HepG2 (cell line): ENCODE measurements around the gene CLEC20A. TPM values are rescaled to one million over a fixed set of nuclear protein-coding genes. Genes with fewer than 3 reads are reported as not detected.

ENCODE experiments used
- ATAC-seq: fragments of 200-7000 bp; cut with Tn5 transposase; 3 replicates; pipeline ENCODE4 v1.9.1; 2020; ENCODE audit warnings: mild to moderate bottlenecking, moderate library complexity
- BruUV-seq: library from RNA; stranded (reverse); fragments of 400-500 nt; replicated peaks from 2 replicates; lab custom pipeline; 2021; lab: Mats Ljungman, UMichigan
- CTCF ChIA-PET: fragments of 300-600 bp; formaldehyde crosslinking; extraction: SDS; loops from one replicate; lab custom pipeline; 2021; ENCODE audit warnings: low total read pairs, inconsistent platforms, low intra/inter-chr PET ratio; lab: Yijun Ruan, JAX
- POLR2A ChIA-PET: fragments of 350-600 bp; sonication (Branson Sonifier 250); formaldehyde crosslinking; loops from one replicate; lab custom pipeline; 2020; ENCODE audit warnings: antibody characterized with exemption, inconsistent platforms; lab: Yijun Ruan, JAX
- DNase-seq: peaks from one replicate; pipeline ENCODE4 v3.0.0-alpha.2; 2015; ENCODE audit warnings: low spot score
- FAIRE-seq: peaks from 3 replicates; lab custom pipeline; 2011; peaks lifted over from hg19 to GRCh38; lab: Jason Lieb, UNC
- H2AFZ ChIP-seq: one replicate; pipeline ENCODE4 v1.6.1; 2011; ENCODE audit warnings: low read length, inconsistent platforms
- H3K27ac ChIP-seq: fragments of 300-600 bp; 3 replicates; pipeline ENCODE4 v1.8.0; 2011; ENCODE audit warnings: mixed run types, mild to moderate bottlenecking, mixed read lengths, low read length, inconsistent platforms; ENCODE audit not compliant: insufficient read depth; ENCODE audit errors: extremely low read length
- H3K27me3 ChIP-seq, 2 experiments: fragments of 200-600 bp in 1 of 2; 2 replicates in 1 of 2; 3 replicates in 1 of 2; pipeline versions ENCODE4 v1.6.0 to v1.8.0; 2011; ENCODE audit warnings: low read length in 2 of 2, mild to moderate bottlenecking in 2 of 2, moderate library complexity in 2 of 2, inconsistent platforms in 1 of 2; ENCODE audit not compliant: insufficient read depth in 2 of 2, control insufficient read depth in 1 of 2
- H3K36me3 ChIP-seq, 2 experiments: fragments of 200-600 bp in 1 of 2; replicated peaks in 1 of 2; 2 replicates in 1 of 2; 3 replicates in 1 of 2; pipeline versions ENCODE4 v1.5.1 to v1.8.0; 2011; ENCODE audit warnings: low read length in 2 of 2, inconsistent platforms in 1 of 2; ENCODE audit not compliant: insufficient read depth in 2 of 2, control insufficient read depth in 1 of 2
- H3K4me1 ChIP-seq: 2 replicates; pipeline ENCODE4 v1.5.1; 2012; ENCODE audit warnings: low read length, inconsistent platforms; ENCODE audit not compliant: insufficient read depth
- H3K4me2 ChIP-seq: 2 replicates; pipeline ENCODE4 v1.6.0; 2011; ENCODE audit warnings: low read depth, low read length, inconsistent platforms
- H3K4me3 ChIP-seq, 3 experiments: fragments of 200-600 bp in 1 of 3; sonication (generic), shearing (Covaris generic) in 1 of 3; replicated peaks in 1 of 3; 2 replicates each; pipeline ENCODE4 v1.5.1; 2011 to 2016; ENCODE audit warnings: low read length in 3 of 3, inconsistent platforms in 2 of 3, low read depth in 2 of 3, mild to moderate bottlenecking in 2 of 3, control low read depth in 1 of 3, mixed read lengths in 1 of 3; ENCODE audit not compliant: insufficient read depth in 1 of 3
- H3K79me2 ChIP-seq: one replicate; pipeline ENCODE4 v1.6.1; 2011; ENCODE audit warnings: low read length, inconsistent platforms; ENCODE audit not compliant: insufficient read depth
- H3K9ac ChIP-seq: 2 replicates; pipeline ENCODE4 v1.6.0; 2011; ENCODE audit warnings: mild to moderate bottlenecking, low read depth, low read length, inconsistent platforms; ENCODE audit not compliant: insufficient read depth
- H3K9me3 ChIP-seq: 2 replicates; pipeline ENCODE4 v1.5.1; 2012; ENCODE audit warnings: mild to moderate bottlenecking, low read length
- H4K20me1 ChIP-seq: 2 replicates; pipeline ENCODE4 v1.6.0; 2011; ENCODE audit warnings: inconsistent platforms, mild to moderate bottlenecking, low read length, moderate library complexity; ENCODE audit not compliant: insufficient read depth
- ASH2L ChIP-seq: fragments of 300-600, 200-600 bp; sonication (generic); IDR thresholded peaks from 2 replicates; pipeline ENCODE4 v1.7.0; 2017; ENCODE audit warnings: low read depth, mild to moderate bottlenecking, moderate library complexity, mixed read lengths, low read length; ENCODE audit not compliant: insufficient read length
- CEBPG ChIP-seq: IDR thresholded peaks from 2 replicates; pipeline ENCODE4 v1.6.1; 2016
- POGK ChIP-seq: sonication (generic); formaldehyde crosslinking; conservative IDR thresholded peaks from 2 replicates; pipeline ENCODE4 v1.8.0; 2022; ENCODE audit warnings: mild to moderate bottlenecking, moderate library complexity, missing genetic modification reagents
- TAF15 ChIP-seq: fragments of 200-400 bp; formaldehyde crosslinking; IDR thresholded peaks from one replicate; pipeline ENCODE4 v1.6.1; 2018; ENCODE audit warnings: mild to moderate bottlenecking, low read depth, low read length; ENCODE audit not compliant: poor library complexity, severe bottlenecking
- ZBTB8A ChIP-seq: sonication (generic); formaldehyde crosslinking; IDR thresholded peaks from 2 replicates; pipeline ENCODE4 v1.4.0; 2020; ENCODE audit warnings: mild to moderate bottlenecking, low read depth, missing genetic modification reagents, borderline replicate concordance
- ZNF362 ChIP-seq: sonication (generic); formaldehyde crosslinking; IDR thresholded peaks from 2 replicates; pipeline ENCODE4 v1.4.0; 2020; ENCODE audit warnings: missing genetic modification reagents, mild to moderate bottlenecking, borderline replicate concordance
- ZNF451 ChIP-seq: sonication (generic); formaldehyde crosslinking; IDR thresholded peaks from 2 replicates; pipeline ENCODE4 v1.5.0; 2020; ENCODE audit warnings: mild to moderate bottlenecking, missing genetic modification reagents
- ZNF574 ChIP-seq: sonication (generic); formaldehyde crosslinking; IDR thresholded peaks from 2 replicates; pipeline ENCODE4 v1.4.0; 2020; ENCODE audit warnings: missing genetic modification reagents
- WGBS: methylation state at CpG from one replicate; pipeline ENCODE4 v1.1.6; 2017; ENCODE audit warnings: low lambda C conversion rate; 5-methylcytosine and 5-hydroxymethylcytosine counted together
- in situ Hi-C: cut with HindIII; loops from 2 replicates; pipeline ENCODE4 v1.10.0; 2017; ENCODE audit warnings: low pct_unique_long_range_greater_than_20kb; ENCODE audit not compliant: extremely low pct_ligation_motif_present
- intact Hi-C: fragments of 100-400 bp; cut with micrococcal nuclease; formaldehyde crosslinking; loops from one replicate; pipeline ENCODE4 v1.10.0; 2022; ENCODE audit not compliant: unreplicated experiment
- polyA plus RNA-seq, 8 experiments: library from polyadenylated mRNA; depleted of rRNA in 3 of 8; stranded (reverse) in 7 of 8; unstranded in 1 of 8; fragments of >200 nt; fragmentation: Illumina TruSeq in 4 of 8; extraction: Trizol in 4 of 8; gene quantifications; 2 replicates each; pipeline versions ENCODE4 v1.2.1 to v1.2.3, GENCODE V29; 2011 to 2016; ENCODE audit warnings: low read depth in 4 of 8, missing spikeins in 1 of 8, mixed read lengths in 1 of 8; ENCODE audit not compliant: insufficient read depth in 1 of 8
- total RNA-seq, 5 experiments: library from RNA; depleted of rRNA; stranded (reverse); fragments of >200 nt; fragmentation: Illumina TruSeq; extraction: Trizol; gene quantifications; 2 replicates each; pipeline ENCODE4 v1.2.3, GENCODE V29; 2016; ENCODE audit warnings: low read depth in 1 of 5

Gene CLEC20A
- total and polyA plus RNA-seq, 2 of the 13 experiments (the other 11 are each of a cell fraction or from before 2014, with no cell fraction given), result not detected

GRCh38 chr1:178498896-178499675, 2.3 kb upstream of the CLEC20A start:
- no peak for ATAC-seq

More at GRCh38 chr1:178498896-178499675, 2.3 kb upstream of the CLEC20A start:
- ChIA-PET CTCF (no interaction called here), POLR2A (no interaction called here)
- Histone ChIP-seq H4K20me1 (no peaks in the 10 kb centered on the region), H3K27ac (no peak overlapping the region), H3K4me3 (no peak overlapping the region), H2AFZ (no peak overlapping the region), H3K36me3 (no peaks in the 10 kb centered on the region), H3K9me3 (no peaks in the 10 kb centered on the region), H3K4me2 (no peak overlapping the region), H3K27me3 (peaks cover 1 to 27% of the 10 kb centered on the region in 2 experiments; a peak in 4 of 5 replicates), H3K9ac (no peak overlapping the region), H3K4me1 (peaks cover 9% of the 10 kb centered on the region; the same call in 1 of the 2 replicates), H3K79me2 (no peaks in the 10 kb centered on the region)
- in situ Hi-C loops (no loop called here), intact Hi-C loops (no loop called here)
- FAIRE-seq (no peak), DNase-seq (no peak)
- 64% methylated on average over 15 of the region's 16 CpGs for WGBS
- TF ChIP-seq ZNF574 (CRISPR knock-in tag), result no peak
- TF ChIP-seq CEBPG (CRISPR knock-in tag), result no peak
- no peak for TF ChIP-seq ZNF451 (CRISPR knock-in tag)
- TF ChIP-seq ZNF362 (CRISPR knock-in tag), result no peak
- no peak for TF ChIP-seq TAF15
- no peak for TF ChIP-seq ZBTB8A (CRISPR knock-in tag)
- no peak for TF ChIP-seq POGK (CRISPR knock-in tag)
- no peak for TF ChIP-seq ASH2L
- no TSS peak for BruUV-seq
